K562 (cell line): Measurements from ENCODE around the gene CCDC158.

Experiments
- CBFB ChIP-seq: sonication (generic); formaldehyde crosslinking; IDR thresholded peaks from 2 replicates; pipeline ENCODE4 v1.4.0; 2020; ENCODE audit warnings: mild to moderate bottlenecking, missing genetic modification reagents
- CHD4 ChIP-seq: fragments of 200-600 bp; sonication (generic); IDR thresholded peaks from 3 replicates; pipeline ENCODE4 v1.6.1; 2012; ENCODE audit warnings: low read depth, mild to moderate bottlenecking, mixed read lengths, low read length, inconsistent platforms; ENCODE audit not compliant: insufficient read depth, insufficient replicate concordance, poor library complexity, severe bottlenecking
- CTCF ChIP-seq, 3 experiments: IDR thresholded peaks in 2 of 3; conservative IDR thresholded peaks in 1 of 3; 2 replicates each; pipeline ENCODE4 v1.5.1; 2011 to 2012; ENCODE audit warnings: low read length in 3 of 3, mild to moderate bottlenecking in 3 of 3, control low read depth in 2 of 3, improper control_type of control experiment in 1 of 3, inconsistent platforms in 1 of 3, low read depth in 1 of 3, mixed read lengths in 1 of 3, moderate library complexity in 1 of 3; ENCODE audit not compliant: insufficient read depth in 2 of 3
- ESRRA ChIP-seq: fragments of 450-650 bp; IDR thresholded peaks from 2 replicates; pipeline ENCODE4 v1.6.1; 2014; ENCODE audit warnings: low read depth, mild to moderate bottlenecking, moderate library complexity, borderline replicate concordance
- HMGXB4 ChIP-seq: sonication (generic); formaldehyde crosslinking; IDR thresholded peaks from 2 replicates; pipeline ENCODE4 v1.8.1; 2023; ENCODE audit warnings: mild to moderate bottlenecking, missing genetic modification reagents
- MXI1 ChIP-seq: IDR thresholded peaks from 2 replicates; pipeline ENCODE4 v1.6.1; 2011; ENCODE audit warnings: low read depth, mild to moderate bottlenecking, improper control_type of control experiment, low read length
- NR4A1 ChIP-seq, 2 experiments: fragments of 250-450 bp in 1 of 2; fragments of 450-650 bp in 1 of 2; sonication (Bioruptor Pico) in 1 of 2; IDR thresholded peaks; 2 replicates each; pipeline versions ENCODE4 v1.4.0 to v1.6.1; 2016 to 2020; ENCODE audit warnings: mild to moderate bottlenecking in 2 of 2, missing compliant biosample characterization in 1 of 2, missing genetic modification characterization in 1 of 2, moderate library complexity in 1 of 2
- POLR2A ChIP-seq: fragments of 450-650 bp; conservative IDR thresholded peaks from 2 replicates; pipeline ENCODE4 v1.6.1; 2016
- RFX1 ChIP-seq: fragments of 450-650 bp; IDR thresholded peaks from 2 replicates; pipeline ENCODE4 v1.6.1; 2016; ENCODE audit warnings: mild to moderate bottlenecking, moderate library complexity
- ZBTB8A ChIP-seq: fragments of 450-650 bp; IDR thresholded peaks from 2 replicates; pipeline ENCODE4 v1.6.1; 2018; ENCODE audit warnings: mild to moderate bottlenecking, moderate library complexity; ENCODE audit not compliant: partially characterized antibody
- ZNF316 ChIP-seq: fragments of 450-650 bp; IDR thresholded peaks from 2 replicates; pipeline ENCODE4 v1.6.1; 2016
- ZZZ3 ChIP-seq: fragments of 450-650 bp; IDR thresholded peaks from 2 replicates; pipeline ENCODE4 v1.6.1; 2016; ENCODE audit warnings: antibody characterized with exemption, mild to moderate bottlenecking, moderate library complexity

GRCh38 chr4:76308548-76308947, 112.4 kb downstream of the CCDC158 start:
- TF ChIP-seq ZNF316 (no peak), CHD4 (no peak), HMGXB4 (CRISPR knock-in tag) (no peak), CTCF (IDR thresholded peaks at IDR 0.05 in 2 of 3, conservative IDR thresholded peaks at IDR 0.05 in 1 of 3; ENCODE audit: insufficient read depth in 2 of 3, low read depth in 1 of 3, low read length in 3 of 3) (no peak), ZZZ3 (no peak), NR4A1 (CRISPR knock-in tag; IDR thresholded peaks at IDR 0.05) (no peak), NR4A1 (tag; IDR thresholded peaks at IDR 0.05) (no peak), ZBTB8A (no peak), RFX1 (no peak), ESRRA (no peak), MXI1 (no peak), POLR2A (no peak), CBFB (CRISPR knock-in tag) (no peak)
